PC-9 (cell line): Measurements from ENCODE around the gene NMD3. TPM values are rescaled to one million over a fixed set of nuclear protein-coding genes. Genes with fewer than 3 reads are reported as not detected.

Experiments used
- BruUV-seq: library from RNA; stranded (reverse); fragments of 400-500 nt; replicated peaks from 2 replicates; lab custom pipeline; 2021; lab: Mats Ljungman, UMichigan
- CTCF ChIA-PET: fragments of 300-600 bp; sonication (Branson Sonifier 250); formaldehyde crosslinking; loops from one replicate; lab custom pipeline; 2022; ENCODE audit warnings: antibody characterized with exemption; lab: Charles Lee
- POLR2A ChIA-PET: fragments of 300-600 bp; sonication (Branson Sonifier 250); formaldehyde crosslinking; loops from one replicate; lab custom pipeline; 2022; ENCODE audit warnings: antibody characterized with exemption; ENCODE audit not compliant: unreplicated experiment; lab: Charles Lee
- DNase-seq, 2 experiments: peaks; one replicate each; pipeline versions ENCODE4 v3.0.0 to v3.0.0-alpha.2; 2015 to 2022; ENCODE audit warnings: mixed read lengths in 1 of 2
- H2AFZ ChIP-seq: fragments of 200-600 bp; sonication (generic); 2 replicates; pipeline ENCODE4 v1.8.1; 2017; ENCODE audit warnings: antibody characterized with exemption
- H3F3A ChIP-seq: fragments of 200-600 bp; sonication (generic); 2 replicates; pipeline ENCODE4 v1.8.1; 2017; ENCODE audit warnings: antibody characterized with exemption, mild to moderate bottlenecking, low read depth; ENCODE audit not compliant: insufficient read depth
- H3K27ac ChIP-seq: fragments of 200-600 bp; sonication (generic); 2 replicates; pipeline ENCODE4 v1.6.1; 2016; ENCODE audit warnings: mixed run types
- H3K27me3 ChIP-seq: fragments of 200-600 bp; sonication (generic); 2 replicates; pipeline ENCODE4 v1.6.1; 2016; ENCODE audit warnings: low read depth, mixed run types; ENCODE audit not compliant: insufficient read depth
- H3K36me3 ChIP-seq: fragments of 200-600 bp; sonication (generic); 2 replicates; pipeline ENCODE4 v1.6.1; 2016; ENCODE audit warnings: low read depth, mixed run types
- H3K4me1 ChIP-seq: fragments of 200-600 bp; sonication (generic); replicated peaks from 2 replicates; pipeline ENCODE4 v1.6.1; 2016; ENCODE audit warnings: mixed run types; ENCODE audit not compliant: insufficient read depth
- H3K4me2 ChIP-seq: fragments of 200-600 bp; sonication (generic); 2 replicates; pipeline ENCODE4 v1.6.1; 2017; ENCODE audit warnings: mixed run types
- H3K4me3 ChIP-seq: fragments of 200-600 bp; sonication (generic); 2 replicates; pipeline ENCODE4 v1.6.1; 2016; ENCODE audit warnings: mixed run types
- H3K79me2 ChIP-seq: fragments of 200-600 bp; sonication (generic); 2 replicates; pipeline ENCODE4 v1.6.1; 2017; ENCODE audit warnings: low read depth, mixed run types
- H3K9me2 ChIP-seq: fragments of 200-600 bp; sonication (generic); 2 replicates; pipeline ENCODE4 v1.8.1; 2017; ENCODE audit warnings: mild to moderate bottlenecking; ENCODE audit not compliant: insufficient read depth
- H3K9me3 ChIP-seq: fragments of 200-600 bp; sonication (generic); 2 replicates; pipeline ENCODE4 v1.8.1; 2016; ENCODE audit warnings: low read depth; ENCODE audit not compliant: insufficient read depth
- H4K20me1 ChIP-seq: fragments of 200-600 bp; sonication (generic); 2 replicates; pipeline ENCODE4 v1.8.1; 2017; ENCODE audit not compliant: insufficient read depth
- EZH2 ChIP-seq: fragments of 200-600 bp; sonication (generic); IDR thresholded peaks from 2 replicates; pipeline ENCODE4 v1.8.0; 2017; ENCODE audit warnings: antibody characterized with exemption, low read depth
- intact Hi-C: fragments of 100-400 bp; cut with micrococcal nuclease; formaldehyde crosslinking; loops from one replicate; pipeline ENCODE4 v1.10.0; 2022; ENCODE audit not compliant: unreplicated experiment
- total RNA-seq: library from RNA; stranded (reverse); gene quantifications from 2 replicates; pipeline ENCODE4 v1.2.3, GENCODE V29; 2021
- TF ChIP-seq, protein P1 (sequence below): fragments of 200-600 bp; sonication (generic); conservative IDR thresholded peaks from 2 replicates; pipeline ENCODE4 v1.6.1; 2017; ENCODE audit warnings: mixed run types, antibody characterized with exemption, mild to moderate bottlenecking, moderate library complexity

Gene NMD3
- total RNA-seq, 1 experiment from 2014 or later, result 56.5 TPM

DNA sequence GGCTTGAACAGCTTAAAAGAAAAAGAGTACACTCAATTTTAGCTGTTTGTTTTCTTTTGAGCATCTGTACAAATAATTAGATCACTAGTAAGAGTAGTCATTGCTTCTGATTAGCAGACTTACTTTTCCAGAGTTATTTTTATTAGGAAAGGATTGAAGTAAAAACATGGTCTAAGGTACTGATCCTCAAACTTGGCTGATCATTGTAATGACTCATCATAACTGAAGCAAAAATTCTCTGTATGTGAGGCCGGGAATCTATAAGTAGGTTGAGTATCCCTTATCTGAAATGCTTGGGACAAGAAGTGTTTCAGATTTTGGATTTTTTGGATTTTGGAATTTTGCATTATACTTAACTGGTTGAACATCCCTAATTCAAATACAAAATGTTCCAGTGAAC, 12.4 kb downstream of the NMD3 start:
- Histone ChIP-seq H4K20me1 (peaks cover 11% of the 10 kb centered on the region), H3K27ac (no peak overlapping the region), H2AFZ (no peak overlapping the region), H3K9me2 (no peaks in the 10 kb centered on the region), H3K4me2 (no peak overlapping the region), H3K27me3 (no peaks in the 10 kb centered on the region), H3K79me2 (peaks cover 12% of the 10 kb centered on the region), H3K36me3 (peaks cover 66% of the 10 kb centered on the region), H3K9me3 (no peaks in the 10 kb centered on the region), H3K4me3 (no peak overlapping the region), H3K4me1 (no peaks in the 10 kb centered on the region), H3F3A (no peaks in the 10 kb centered on the region)
- DNase-seq, result no peak
- BruUV-seq, result no TSS peak
- ChIA-PET POLR2A (no interaction called here), CTCF (no interaction called here)
- intact Hi-C loops, result loop anchor here (10.0 kb wide), 1 partner anchor 809 kb away; no protein-coding TSS in a partner anchor
- TF ChIP-seq, protein P1, sequence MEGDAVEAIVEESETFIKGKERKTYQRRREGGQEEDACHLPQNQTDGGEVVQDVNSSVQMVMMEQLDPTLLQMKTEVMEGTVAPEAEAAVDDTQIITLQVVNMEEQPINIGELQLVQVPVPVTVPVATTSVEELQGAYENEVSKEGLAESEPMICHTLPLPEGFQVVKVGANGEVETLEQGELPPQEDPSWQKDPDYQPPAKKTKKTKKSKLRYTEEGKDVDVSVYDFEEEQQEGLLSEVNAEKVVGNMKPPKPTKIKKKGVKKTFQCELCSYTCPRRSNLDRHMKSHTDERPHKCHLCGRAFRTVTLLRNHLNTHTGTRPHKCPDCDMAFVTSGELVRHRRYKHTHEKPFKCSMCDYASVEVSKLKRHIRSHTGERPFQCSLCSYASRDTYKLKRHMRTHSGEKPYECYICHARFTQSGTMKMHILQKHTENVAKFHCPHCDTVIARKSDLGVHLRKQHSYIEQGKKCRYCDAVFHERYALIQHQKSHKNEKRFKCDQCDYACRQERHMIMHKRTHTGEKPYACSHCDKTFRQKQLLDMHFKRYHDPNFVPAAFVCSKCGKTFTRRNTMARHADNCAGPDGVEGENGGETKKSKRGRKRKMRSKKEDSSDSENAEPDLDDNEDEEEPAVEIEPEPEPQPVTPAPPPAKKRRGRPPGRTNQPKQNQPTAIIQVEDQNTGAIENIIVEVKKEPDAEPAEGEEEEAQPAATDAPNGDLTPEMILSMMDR, result no peak
- TF ChIP-seq EZH2, result no peak

DNA sequence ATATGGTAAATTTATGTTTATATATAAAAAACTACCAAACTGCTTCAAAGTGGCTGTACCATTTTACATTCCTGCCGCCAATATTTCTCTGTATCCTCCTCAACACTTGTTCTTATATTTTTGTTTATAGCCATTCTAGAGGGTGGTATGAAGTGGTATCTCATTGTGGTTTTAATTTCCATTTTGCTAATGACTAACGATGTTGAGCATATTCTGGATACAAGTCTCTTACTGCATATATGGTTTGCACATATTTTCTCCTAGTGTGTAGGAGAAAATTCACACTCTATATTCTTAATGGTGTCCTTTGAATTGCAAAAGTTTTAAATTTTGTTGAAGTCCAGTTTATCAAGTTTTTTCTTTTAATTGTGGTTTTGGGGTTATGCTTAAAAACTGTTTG, 15.1 kb downstream of the NMD3 start:
- Histone ChIP-seq H3K9me3 (no peaks in the 10 kb centered on the region), H3K9me2 (no peaks in the 10 kb centered on the region), H3K36me3 (peaks cover 74% of the 10 kb centered on the region), H2AFZ (no peak overlapping the region), H3K27ac (no peak overlapping the region), H3K27me3 (no peaks in the 10 kb centered on the region), H3K4me3 (no peak overlapping the region), H4K20me1 (peaks cover 8% of the 10 kb centered on the region), H3F3A (no peaks in the 10 kb centered on the region), H3K79me2 (peaks cover 6% of the 10 kb centered on the region; the same call in 1 of the 2 replicates), H3K4me2 (no peak overlapping the region), H3K4me1 (no peaks in the 10 kb centered on the region)
- no peak for TF ChIP-seq EZH2
- TF ChIP-seq, protein P1, result no peak
- ChIA-PET POLR2A (no interaction called here), CTCF (no interaction called here)
- intact Hi-C loops, result loop anchor here (10.0 kb wide), 1 partner anchor 811 kb away; no protein-coding TSS in a partner anchor
- DNase-seq, result no peak
- no TSS peak for BruUV-seq

- POLR2A ChIA-PET, result interaction anchor here (0.5 kb wide), 1 partner anchor 15 kb away, joined by 5 read pairs; no protein-coding TSS in a partner anchor
- H3K27me3 ChIP-seq, result no peaks in the 10 kb centered on the region
- H3K9me3 ChIP-seq, result no peaks in the 10 kb centered on the region
- H3K4me3 ChIP-seq, result no peak overlapping the region
- H2AFZ ChIP-seq, result no peak overlapping the region
- no peak for DNase-seq
- intact Hi-C loops, result loop anchor here (10.0 kb wide), 2 partner anchors 715 to 815 kb away; no protein-coding TSS in a partner anchor
- BruUV-seq, result no TSS peak
- no peaks in the 10 kb centered on the region for H3K9me2 ChIP-seq
- H3K79me2 ChIP-seq, result peaks cover 6% of the 10 kb centered on the region; the same call in 1 of the 2 replicates
- no peak overlapping the region for H3K4me2 ChIP-seq
- no peak for TF ChIP-seq EZH2
- TF ChIP-seq, protein P1, result no peak
- CTCF ChIA-PET, result interaction anchor here (0.6 kb wide), 1 partner anchor 676 kb away, joined by 3 read pairs; no protein-coding TSS in a partner anchor
- no peaks in the 10 kb centered on the region for H3F3A ChIP-seq
- no peaks in the 10 kb centered on the region for H3K4me1 ChIP-seq
- H3K27ac ChIP-seq, result no peak overlapping the region
- H3K36me3 ChIP-seq, result peaks cover 70% of the 10 kb centered on the region
- peaks cover 9% of the 10 kb centered on the region for H4K20me1 ChIP-seq
These were observed 18.6 kb downstream of the NMD3 start for GRCh38 chr3:161239700-161240099.
